ENCODE data around the gene COMMD7.
A peak's percentile ranks its signal among the peaks of the same experiment; 100 is the strongest.

The COMMD7 gene

DNA sequence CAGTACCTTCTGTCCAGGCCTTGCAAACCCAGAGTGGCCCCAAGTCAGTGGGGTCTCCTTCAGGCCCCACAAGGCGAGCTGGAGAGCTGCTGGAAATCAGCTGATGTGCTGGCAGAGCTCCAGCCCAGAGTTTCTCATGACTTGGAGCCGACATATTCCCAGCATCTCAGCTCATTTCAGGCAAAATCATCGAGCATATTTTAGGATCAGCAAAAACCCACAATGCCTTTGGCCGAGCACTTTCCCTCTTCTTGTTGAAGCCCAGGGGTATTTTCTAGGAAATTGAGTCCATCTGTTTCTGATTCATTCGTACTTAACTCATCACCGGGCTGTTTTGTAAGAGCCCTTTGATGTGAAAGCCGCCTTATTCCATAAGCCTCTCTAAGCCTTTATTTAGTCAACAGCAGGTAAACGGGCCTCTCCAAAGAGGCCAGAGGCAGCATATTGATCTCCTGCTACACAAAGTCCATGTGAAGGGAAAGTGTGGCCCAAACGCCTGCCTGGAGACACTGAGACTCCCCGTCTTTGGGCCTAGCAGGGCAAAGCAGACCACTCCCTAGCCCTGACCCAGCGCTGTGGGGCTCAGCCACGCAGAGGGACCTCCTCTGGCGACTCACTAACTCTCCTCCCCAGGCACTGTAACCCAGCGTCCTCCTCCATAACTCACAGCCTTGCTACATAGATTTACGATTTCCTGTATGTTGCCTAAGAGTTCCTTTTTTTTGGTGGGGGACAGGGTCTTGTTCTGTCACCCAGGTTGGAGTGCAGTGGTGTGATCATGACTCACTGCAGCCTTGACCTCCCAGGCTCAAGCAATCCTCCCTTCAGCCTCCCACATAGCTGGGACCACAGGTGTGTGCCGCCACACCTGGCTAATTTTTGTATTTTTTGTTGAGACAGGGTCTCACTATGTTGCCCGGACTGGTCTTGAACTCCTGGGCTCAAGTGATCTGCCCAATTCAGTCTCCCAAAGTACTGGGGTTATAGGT is 57.4 kb downstream of the COMMD7 start:
- Histone ChIP-seq H3K4me3 (no peak overlapping the region), H3K27ac (peak overlapping the region in 15 of 21 experiments; percentile 20 to 74 (median 57))

DNA sequence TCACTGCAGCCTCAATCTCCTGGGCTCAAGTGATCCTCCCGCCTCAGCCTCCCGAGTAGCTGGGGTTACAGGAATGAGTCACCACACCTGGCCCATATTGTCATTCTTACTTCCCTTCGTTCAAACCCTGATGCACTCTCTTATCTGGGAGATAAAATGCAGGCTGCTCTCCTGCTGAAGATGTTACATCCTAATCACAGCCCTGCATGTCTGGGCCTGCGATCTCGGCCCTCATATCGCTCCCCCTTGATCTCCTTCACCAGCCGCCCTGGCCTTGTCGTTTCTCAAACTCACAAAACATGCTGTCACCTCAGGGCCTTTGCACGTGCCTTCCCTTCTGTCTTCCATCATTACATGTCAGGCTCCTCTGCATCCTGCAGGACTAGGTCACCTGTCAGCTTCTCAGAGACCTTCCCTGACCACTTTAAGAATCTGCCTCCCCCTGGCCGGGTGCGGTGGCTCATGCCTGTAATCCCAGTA is 60.7 kb downstream of the COMMD7 start:
- Histone ChIP-seq H3K27ac (no peak overlapping the region), H3K4me3 (no peak overlapping the region)

GRCh38 chr20:32681175-32682084 is 61.8 kb downstream of the COMMD7 start:
- H3K27ac ChIP-seq, result peak overlapping the region in 13 of 21 experiments; percentile 0 to 65 (median 29)
- H3K4me3 ChIP-seq, result peak overlapping the region in 1 of 7 experiments; percentile 15

GRCh38 chr20:32680544-32681174 is 62.6 kb downstream of the COMMD7 start:
- peak overlapping the region in 11 of 21 experiments; percentile 0 to 65 (median 29) for H3K27ac ChIP-seq
- H3K4me3 ChIP-seq, result no peak overlapping the region

- H3K27ac ChIP-seq, result no peak overlapping the region
These were observed 64.3 kb downstream of the COMMD7 start for GRCh38 chr20:32678948-32679347.

GRCh38 chr20:32675223-32675975 is 67.9 kb downstream of the COMMD7 start:
- Histone ChIP-seq H3K27ac (no peak overlapping the region), H3K4me3 (no peak overlapping the region)

More at GRCh38 chr20:32678948-32679347, 64.3 kb downstream of the COMMD7 start:
- H3K4me3 ChIP-seq, result no peak overlapping the region

- H3K27ac ChIP-seq, result no peak overlapping the region
These were observed 68.9 kb downstream of the COMMD7 start for GRCh38 chr20:32674362-32674789.

DNA sequence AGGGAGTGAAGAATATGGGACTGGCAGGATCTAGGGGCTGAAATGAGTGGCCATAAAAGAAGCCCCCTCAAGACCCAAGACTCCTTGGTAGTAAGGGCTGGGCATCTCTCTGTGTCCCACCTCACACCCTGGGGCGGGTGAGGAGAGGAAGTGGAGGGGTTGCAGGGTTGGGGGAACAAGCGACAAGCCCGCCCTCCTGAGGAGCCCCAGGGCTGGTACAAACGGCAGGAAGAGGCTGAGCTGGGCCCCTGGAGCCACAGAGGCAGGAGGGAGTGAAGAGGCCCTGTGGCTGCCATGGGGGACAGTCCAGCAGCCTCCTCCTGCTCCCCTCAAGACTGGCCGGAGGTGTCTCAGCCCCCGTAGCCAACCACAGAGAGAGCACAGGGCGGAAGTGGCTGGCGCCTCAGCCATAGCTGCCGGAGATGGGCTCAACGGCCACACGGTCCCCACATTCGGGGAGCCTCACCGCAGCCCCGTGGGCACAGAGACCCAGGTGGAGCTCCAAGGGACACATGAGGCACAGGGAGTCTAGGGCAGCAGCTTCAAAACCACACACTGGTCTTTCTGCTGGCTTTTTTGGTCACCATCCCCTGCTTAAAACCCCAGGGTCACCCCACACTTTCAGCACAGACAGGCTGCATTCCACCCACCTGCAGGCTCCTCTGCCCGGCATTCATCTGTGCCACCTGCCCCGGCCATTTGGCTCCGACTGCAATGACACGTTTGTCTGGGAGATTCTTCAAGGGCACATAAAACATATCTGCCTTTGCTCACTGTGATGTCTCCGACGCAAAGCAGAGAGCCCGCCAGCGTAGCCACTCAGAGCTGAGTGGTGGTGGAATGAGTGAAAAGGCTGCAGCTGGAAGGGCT is 70.0 kb downstream of the COMMD7 start:
- H3K4me3 ChIP-seq, result no peak overlapping the region
- H3K27ac ChIP-seq, result peak overlapping the region in 6 of 21 experiments; percentile 25 to 74 (median 41)

More at GRCh38 chr20:32674362-32674789, 68.9 kb downstream of the COMMD7 start:
- H3K4me3 ChIP-seq, result no peak overlapping the region

DNA sequence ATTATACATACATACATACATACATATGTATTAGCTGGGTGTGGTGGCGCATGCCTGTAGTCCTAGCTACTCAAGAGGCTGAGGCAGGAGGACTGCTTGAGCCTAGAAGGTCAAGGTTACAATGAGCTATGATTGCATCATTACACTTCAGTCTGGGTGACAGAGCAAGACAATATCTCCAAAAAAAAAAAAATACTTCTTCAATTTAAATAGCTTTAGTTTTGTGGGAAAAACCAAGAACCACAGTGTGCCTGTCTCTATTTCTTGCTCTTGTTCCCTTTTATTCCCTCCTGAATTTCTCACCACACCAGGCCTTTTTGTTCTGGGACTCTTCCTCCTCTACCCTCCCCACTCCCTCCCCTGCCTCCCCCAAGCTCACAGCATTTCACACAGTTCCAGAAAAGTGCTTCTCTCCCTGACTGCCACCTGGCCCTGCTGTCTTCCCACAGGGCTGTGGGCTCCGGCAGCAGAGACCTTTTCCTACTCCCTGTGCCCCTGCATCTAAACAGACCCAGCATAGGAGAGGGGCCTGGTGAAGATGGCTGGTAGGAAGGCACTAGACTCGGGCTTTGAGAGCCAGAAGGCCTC is 70.8 kb downstream of the COMMD7 start:
- Histone ChIP-seq H3K27ac (peak overlapping the region in 6 of 21 experiments; percentile 25 to 74 (median 41)), H3K4me3 (no peak overlapping the region)

DNA sequence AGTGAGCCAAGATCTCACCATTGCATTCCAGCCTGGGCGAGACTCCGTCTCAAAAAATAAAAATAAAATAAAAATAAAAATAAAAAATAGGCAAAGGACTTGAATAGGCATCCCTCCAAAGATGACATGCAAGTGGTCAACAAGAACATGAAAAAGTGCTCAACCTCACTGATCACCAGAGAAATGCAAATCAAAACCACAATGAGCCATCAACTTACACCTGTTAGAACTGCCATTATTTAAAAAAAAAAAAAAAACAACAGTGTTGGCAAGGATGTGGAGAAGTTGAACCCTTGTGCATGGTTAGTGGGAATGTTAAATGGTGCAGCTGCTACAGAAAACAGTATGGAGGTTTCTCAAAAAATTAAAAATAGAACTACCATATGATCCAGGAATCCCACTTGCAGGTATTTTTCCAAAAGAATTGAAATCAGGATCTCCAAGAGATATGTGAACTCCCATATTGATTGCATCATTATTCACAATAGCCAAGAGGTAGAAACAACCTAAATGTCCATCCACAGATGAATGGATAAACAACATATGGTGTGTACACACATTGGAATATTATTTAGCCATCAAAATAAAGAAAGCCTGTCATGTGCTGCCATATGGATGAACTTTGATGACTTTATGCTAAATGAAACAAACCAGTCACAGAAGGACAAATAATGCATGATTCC is 72.4 kb downstream of the COMMD7 start:
- no peak overlapping the region for H3K4me3 ChIP-seq
- no peak overlapping the region for H3K27ac ChIP-seq

GRCh38 chr20:32667027-32667426 is 76.2 kb downstream of the COMMD7 start:
- no peak overlapping the region for H3K27ac ChIP-seq
- no peak overlapping the region for H3K4me3 ChIP-seq

GRCh38 chr20:32664678-32665159 is 78.5 kb downstream of the COMMD7 start:
- Histone ChIP-seq H3K27ac (peak overlapping the region in 4 of 21 experiments; percentile 1 to 37 (median 6)), H3K4me3 (no peak overlapping the region)

DNA sequence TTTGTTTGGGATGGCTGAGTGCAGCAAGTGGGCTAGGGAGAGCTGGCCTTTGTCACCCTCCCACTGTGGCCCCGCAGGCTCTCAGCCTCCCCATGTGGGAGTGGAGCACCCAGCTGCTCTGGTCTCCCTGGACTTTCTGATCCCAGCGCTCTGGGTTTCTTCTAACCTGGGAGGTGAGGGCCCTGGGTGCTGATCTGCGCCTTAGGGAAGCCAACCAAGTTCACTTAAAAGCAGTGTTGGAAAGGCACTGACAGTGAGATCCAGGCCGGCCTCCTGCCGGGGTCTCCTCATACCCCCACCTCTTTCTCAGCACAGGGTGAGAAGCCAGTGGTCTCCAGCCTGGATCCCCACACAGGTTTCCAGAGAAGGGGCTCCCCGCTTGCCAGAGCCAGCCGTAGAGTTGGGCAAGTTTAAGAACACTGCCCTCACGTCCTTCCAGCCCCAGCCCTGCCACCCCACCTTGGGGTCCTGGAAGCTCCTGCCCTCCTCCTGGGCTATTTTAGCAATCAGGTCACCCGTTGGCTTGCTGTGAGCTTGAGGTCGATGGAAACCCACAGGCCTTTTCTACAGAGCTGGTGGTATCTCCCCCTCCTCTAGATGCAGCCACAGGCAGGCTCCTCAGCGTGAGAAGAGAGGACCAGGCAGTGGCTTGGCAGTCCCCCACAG is 79.1 kb downstream of the COMMD7 start:
- Histone ChIP-seq H3K27ac (peak overlapping the region in 2 of 21 experiments; percentile 1), H3K4me3 (no peak overlapping the region)

DNA sequence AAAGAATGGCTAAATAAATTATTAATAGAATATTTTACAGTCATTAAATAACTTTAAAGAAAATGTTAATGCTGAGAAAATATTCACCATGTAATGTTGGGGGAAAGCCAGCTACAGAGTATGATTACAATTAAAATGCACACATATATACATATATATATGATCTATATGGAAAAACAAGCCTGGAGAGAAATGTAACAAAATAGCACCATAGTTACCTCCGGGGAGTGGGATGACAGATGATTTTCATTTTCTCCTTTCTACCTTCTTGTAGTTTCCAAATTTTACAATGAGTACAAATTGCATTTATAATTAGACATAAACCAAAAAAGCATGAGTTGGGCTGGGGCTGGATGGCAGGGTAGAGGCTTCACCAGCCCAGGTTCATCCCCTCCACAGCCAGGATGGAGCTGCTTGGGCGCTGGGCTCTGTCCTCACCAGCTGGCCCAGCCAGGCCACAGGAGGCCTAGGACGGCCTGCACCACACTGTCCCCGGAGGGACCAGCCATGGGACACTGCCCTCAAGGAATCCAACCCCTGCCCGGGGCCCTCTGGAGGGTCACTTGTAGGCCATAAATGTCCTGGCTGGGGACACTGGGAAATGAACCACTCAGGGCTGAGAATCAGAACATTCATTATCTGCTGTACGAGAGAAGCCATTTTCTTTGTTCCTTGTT is 79.8 kb downstream of the COMMD7 start:
- H3K4me3 ChIP-seq, result no peak overlapping the region
- no peak overlapping the region for H3K27ac ChIP-seq

- H3K4me3 ChIP-seq, result no peak overlapping the region
- H3K27ac ChIP-seq, result no peak overlapping the region
These were observed 81.3 kb downstream of the COMMD7 start for GRCh38 chr20:32661820-32662528.

Measured in skin epidermis (tissue), 12 donors.